HG03457 (cell line): ENCODE results near the gene PIK3CG.
A peak's percentile ranks its signal among the peaks of the same experiment; 100 is the strongest.
"Not testable (repeated sequence)": the region's sequence is repeated elsewhere in the genome, so short reads cannot be mapped to it uniquely, and the experiment has no call there.

ENCODE experiments used
- ATAC-seq: cut with Tn5 transposase; IDR thresholded peaks from one replicate; pipeline ENCODE4 v1.9.1; 2021; ENCODE audit warnings: moderate number of reproducible peaks; ENCODE audit not compliant: unreplicated experiment

The PIK3CG gene

DNA sequence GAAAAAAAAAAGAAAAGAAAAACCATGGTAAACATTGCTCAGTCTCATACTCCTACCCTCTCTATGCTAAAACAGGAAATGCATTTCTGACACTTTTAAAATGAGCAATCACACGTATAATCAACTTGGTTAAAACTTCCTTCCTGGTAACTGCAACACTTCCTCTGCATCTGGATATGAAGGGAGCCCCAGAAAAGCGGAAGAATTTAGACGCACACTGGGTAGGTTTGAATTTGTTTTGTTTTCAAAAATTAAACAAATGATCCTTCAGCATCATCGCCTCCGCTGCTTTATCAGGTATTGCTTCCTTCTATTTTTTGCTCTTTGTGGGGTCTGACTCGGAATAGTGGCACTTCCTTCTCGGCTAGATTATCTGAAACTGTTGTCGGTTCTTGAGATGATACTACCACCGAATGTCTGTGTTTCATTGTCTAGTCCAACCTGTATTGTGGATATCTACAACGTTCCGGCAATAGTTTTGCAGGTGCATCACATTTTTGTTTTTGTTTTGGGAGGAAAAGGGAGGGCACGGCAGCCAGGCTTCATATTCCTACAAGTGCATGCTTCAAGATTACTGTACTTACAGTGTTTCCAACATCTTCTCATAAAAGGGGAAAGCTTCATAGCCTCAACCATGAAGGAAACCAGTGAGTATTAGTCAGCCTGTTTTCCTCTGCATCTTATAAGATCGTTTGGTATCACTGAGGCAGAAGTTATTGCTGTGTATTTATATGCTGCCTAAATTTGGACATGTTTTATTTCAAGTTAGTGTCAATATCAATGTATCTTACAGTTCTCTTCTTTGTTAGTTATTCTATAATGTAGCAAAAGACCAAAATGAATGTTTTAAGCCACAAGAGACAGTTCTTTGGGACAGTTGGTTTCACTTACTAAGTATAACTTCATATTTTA, at the start of gene PIK3CG:
PIK3CG (plus strand) TSS at position 153 of the 912 bp plus-strand sequence. CDS start 2,280 bp downstream, outside the sequence.
- ATAC-seq: peak; percentile 53

DNA sequence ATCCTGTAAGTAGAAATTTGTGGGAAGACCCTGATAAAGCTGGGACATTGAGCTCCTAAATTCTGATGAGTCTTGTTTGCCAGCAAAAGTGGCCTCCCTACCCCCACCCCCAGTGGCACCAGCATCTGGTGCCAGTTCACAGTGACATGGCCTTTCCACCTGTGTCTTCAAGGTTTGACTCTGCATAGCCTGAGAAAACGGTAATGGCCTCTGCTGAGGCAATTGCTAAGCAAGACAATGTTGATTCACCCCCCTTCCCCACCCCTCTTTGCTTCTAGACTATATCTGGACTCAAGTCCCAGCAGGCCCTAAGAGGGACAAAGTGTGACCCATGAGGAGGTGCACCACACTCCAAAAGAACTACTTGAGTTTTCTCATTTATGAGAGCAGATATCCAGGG, 48.0 kb upstream of the PIK3CG start:
- ATAC-seq: no peak

DNA sequence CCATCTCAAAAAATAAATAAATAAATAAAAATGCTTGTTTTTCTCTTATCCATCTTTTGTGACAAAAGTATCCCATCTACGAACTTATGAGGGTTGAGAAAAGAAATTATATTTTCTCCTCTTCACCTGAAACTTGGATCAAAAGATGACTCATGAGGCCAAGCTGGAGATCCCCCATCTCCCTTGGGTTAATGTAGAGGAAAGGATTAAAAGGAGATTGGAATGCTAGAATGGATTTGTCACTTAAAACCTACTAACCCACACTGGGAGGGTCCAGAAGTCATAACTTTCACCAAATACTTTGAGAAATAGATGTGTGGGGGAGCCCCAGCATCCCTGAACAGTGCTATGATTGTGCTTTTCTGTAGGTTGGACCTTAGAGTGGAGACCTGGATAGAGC, 46.3 kb upstream of the PIK3CG start:
- ATAC-seq: no peak

DNA sequence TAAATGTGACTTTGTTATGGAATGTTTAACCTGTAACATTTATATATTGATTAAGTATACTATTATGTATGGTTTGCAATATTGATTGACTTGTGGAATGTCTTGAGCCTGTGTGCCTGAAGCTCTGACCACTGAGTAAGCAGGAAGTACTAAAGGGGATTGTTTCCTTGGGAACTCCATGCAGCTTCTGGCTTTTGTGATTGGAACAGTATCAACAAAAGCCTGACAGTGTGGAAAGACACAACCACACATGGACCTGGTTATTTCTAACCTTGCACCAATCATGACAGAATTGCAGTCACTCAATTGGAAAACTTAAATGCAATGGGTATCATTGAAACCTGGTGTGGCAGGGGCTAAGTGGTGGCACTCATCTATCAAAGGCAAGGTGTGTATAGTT, 45.5 kb upstream of the PIK3CG start:
- no peak for ATAC-seq

DNA sequence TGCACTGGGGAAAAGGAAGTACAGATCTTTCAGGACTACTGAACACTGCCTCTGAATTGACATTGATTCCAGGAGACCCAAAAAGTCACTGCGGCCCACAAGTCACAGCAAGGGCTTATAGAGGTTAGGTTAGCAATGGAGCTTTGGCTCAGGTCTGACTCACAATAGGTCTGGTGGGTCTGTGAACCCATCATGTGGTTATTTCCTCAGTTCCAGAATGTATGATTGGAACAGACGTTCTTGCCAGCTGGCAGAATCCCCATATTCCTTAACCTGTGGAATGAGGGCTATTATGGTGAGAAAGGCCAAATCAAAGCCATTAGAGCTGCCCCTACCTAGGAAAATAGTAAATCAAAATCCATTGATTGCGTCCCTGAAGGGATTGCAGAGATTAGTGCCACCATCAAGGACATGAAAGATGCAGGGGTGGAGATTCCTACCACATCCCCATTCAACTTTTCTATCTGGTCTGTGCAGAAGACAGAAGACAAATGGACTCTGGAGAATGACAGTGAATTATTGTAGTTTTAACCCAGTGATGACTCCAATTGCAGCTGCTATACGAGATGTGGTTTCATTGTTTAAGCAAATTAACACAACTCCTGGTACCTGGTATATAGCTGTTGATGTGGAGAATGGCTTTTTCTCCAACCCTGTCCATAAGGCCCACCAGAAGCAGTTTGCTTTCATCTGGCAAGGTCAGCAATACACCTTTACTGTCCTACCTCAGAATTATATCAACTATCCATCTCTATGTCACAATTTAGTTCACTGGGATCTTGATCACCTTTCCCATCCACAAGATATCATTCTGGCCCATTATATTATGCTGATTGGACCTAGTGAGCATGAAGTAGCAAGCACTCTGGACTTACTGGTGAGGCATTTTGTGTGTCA, 44.5 kb upstream of the PIK3CG start:
- no peak for ATAC-seq

DNA sequence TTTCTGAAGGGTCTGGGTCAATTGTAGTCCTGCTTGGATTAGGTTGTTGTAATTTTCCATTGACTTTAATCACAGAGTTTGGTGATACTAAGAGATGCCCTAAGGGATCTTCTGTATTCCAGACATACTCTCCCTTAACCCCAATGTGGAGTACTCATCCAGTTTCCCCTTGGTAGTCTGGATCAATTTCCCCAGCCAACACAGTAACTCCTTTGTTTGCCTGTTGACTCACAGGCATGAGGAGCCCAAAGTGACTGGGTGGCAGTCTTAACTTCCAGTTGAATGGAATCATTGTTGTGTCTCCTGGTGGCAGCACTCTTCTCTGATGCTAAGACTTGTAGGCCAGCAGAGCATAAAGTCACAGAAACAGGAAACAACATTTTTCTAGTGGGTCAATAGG, 41.5 kb upstream of the PIK3CG start:
- no peak for ATAC-seq

DNA sequence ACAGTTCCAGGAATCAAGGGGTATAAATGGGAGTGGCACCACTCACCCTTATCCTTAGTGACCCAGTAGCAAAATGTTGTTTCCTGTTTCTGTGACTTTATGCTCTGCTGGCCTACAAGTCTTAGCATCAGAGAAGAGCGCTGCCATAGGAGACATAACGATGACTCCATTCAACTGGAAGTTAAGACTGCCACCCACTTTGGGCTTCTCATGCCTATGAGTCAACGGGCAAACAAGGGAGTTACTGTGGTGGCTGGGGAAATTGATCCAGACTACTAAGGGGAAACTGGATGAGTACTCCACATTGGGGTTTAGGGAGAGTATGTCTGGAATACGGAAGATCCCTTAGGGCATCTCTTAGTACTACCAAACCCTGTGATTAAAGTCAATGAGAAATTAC, 40.6 kb upstream of the PIK3CG start:
- ATAC-seq: no peak

DNA sequence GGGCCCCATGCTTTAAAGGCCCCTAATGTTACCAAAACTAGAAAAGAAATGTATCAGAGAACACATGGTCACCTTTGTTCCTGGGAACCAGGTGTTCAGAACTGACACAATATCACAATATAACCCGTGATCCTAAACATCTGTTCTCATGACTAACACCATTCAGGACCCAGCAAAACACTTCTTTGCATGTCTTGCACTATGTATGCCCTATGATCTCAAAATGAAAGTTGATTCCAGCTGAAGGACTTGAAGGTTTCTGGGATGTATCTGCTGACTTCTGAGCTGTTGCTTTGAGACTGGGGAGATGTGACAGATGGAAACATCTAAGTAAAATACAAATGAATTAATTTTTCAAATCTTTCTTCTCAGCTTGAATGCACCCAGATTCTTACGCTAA, 37.5 kb upstream of the PIK3CG start:
- no peak for ATAC-seq

DNA sequence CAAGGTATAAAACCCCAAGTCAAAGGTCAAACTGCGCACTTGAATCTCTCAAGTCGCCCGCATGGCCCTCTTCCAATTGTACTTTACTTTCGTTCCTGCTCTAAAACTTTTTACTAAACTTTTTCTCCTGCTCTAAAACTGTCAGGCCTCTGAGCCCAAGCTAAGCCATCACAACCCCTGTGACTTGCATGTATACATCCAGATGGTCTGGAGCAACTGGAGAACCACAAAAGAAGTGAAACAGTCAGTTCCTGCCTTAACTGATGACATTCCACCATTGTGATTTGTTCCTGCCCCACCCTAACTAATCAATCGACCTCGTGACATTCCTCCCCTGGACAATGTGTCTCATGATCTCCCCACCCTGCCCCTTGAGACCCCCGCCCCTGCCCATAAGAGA, 35.6 kb upstream of the PIK3CG start:
- no peak for ATAC-seq

DNA sequence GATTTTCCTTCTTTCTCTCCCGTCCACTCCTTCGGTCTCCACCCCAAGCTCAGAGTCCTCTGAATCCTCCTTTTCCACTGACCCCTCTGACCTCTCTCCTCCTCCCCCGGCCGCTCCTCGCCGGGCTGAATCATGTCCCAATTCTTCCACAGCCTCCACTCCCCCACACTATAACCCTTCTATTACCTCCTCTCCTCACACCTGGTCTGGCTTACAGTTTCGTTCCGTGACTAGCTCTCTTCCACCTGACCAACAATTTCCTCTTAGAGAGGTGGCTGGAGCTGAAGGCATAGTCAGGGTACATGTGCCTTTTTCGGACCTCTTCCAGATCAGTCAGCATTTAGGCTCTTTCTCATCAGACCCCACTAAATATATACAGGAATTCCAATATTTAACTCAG, 34.2 kb upstream of the PIK3CG start:
- ATAC-seq: not testable (repeated sequence)

DNA sequence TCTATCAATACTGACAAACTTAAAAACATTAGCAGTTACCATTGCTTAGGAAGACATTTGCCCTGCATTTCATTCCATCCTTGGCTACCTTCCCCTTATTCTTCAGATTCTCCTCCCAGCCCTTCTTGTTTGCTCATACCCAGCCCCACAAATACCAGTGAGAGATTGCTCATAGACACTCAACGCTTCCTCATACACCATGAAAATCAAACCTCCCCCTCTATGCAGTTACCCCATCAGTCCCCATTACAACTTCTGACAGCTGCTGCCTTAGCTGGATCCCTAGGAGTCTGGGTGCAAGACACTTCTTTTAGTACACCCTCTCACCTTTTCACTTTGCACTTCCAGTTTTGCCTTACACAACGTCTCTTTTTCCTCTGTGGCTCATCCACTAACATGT, 28.3 kb upstream of the PIK3CG start:
- no peak for ATAC-seq

DNA sequence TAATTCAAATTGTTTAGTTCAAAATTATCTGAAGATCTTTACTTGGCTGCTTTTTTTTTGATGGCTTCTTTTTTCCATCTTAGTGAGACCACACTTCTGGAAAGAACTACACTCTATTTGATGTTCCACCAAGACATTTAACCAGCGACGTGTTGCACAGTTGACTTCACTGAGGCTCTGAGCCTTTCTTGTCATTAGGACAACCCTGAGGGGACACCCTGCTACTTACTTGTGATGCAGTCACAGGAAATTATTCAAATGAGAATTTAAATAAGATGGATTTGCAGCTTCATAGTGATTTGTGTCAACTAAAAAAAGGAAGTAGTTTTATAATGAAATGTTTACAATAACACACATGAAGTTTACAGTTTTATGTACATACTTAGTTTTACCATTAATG, 25.6 kb upstream of the PIK3CG start:
- no peak for ATAC-seq

DNA sequence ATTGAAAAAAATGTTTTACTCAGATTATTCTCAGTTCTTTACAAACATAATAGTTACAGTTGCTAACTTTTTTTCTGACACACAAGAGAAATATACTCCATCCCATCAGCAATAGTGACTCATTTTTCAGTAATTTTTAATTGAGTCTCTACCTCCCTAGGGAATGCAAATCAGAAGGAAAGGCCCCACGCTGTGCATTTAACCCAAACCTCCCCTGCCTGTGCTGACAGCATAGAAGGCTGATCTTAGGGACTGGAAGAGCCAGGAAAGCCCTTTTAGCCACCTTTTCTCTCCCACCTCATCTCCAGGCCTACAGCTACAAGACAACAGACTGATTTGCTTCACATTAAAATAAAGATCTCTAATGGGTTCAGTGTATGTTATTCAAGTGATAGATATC, 24.7 kb upstream of the PIK3CG start:
- no peak for ATAC-seq

DNA sequence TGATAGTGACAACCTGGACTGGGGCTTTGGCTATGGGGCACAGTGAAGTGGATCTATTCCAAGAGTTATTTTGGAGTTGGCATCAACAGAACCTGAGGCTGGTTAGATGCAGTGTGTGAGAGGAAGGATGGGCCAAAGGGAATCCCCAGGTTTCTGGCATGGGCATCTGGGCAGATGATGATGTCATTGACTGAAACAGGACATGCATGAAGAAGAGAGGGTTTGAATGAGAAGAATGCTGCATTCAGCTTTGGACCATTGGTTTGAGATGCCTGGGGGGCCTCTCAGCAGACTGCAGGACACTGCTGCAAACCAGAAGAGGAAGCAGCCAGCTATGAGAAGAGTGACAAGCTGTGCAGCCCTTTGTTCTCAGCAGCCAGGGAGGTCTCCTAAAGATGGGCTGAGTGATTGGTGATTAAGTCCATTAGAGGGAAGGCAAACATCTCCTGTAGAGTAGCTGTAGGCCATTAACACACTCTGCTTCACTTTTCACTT, 23.1 kb upstream of the PIK3CG start:
- no peak for ATAC-seq

DNA sequence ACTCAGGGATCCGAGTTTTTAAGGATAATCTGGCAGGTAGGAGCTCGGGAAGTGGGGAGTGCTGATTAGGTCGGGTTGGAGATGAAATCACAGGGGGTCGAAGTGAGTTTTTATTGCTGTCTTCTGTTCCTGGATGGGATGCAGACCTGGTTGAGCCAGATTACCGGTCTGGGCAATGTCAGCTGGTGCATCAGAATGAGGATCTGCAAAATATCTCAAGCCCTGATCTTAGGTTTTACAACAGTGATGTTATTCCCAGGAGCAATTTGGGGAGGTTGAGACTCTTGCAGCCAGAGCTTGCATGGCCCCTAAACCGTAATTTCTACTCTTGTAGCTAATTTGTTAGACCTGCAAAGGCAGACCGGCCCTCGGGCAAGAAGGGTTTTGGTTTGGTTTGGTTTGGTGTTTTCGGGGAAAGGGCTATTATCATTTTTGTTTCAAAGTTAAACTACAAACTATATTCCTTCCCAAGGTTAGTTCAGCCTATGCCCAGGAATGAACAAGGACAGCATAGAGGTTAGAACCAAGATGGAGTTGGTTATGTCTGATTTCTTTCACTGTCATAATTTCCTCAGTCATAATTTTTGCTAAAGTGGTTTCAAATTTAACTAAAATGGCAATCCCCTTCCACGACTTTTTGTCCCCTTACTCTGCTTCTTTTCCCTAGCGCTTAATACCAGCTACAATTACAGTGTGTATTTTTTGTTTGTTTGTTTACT, 20.6 kb upstream of the PIK3CG start:
- ATAC-seq: no peak

DNA sequence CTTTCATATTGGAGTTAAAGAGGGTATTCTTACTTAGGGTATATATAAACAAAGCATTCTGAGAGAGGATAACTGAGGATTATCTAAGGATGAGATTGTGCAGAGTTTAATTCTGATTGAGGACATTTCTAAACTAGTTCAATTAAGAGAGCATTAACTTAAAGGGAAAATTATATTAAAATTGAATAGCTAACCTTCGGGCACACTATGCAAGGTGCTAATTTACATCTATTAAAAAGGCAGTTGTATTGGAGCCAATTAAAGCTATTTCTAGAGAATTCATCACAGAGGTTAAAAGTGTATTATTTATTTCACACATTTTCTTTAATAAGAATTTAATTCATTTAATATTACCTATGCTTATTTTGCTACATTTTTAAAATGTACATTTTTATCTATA, 17.0 kb upstream of the PIK3CG start:
- no peak for ATAC-seq

DNA sequence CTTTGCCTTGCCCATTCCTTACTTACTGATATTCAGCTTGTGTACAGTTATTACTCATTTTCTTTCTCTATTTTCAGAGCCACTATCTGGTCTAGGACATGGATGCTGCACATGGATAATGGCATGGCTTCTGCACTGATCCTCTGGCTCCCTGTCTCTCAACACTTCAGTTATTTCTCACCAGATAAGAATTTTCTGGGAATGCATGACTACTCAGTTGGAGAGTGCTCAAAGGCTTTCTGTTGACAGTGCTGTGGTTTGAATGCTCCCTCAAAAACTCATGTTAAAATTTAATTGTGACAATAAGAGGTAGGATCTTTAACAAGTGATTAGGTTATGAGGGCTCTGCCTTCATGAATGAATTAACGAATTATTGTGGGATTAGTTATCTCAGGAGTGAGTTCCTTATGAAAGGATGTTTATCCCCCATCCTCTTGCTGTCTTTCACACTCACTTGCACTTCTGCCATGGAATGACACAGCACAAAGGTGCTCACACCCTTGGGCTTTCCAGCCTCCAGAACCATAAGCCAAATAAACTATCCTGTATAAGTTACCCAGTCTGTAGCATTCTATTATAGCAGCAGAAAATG, 16.1 kb upstream of the PIK3CG start:
- no peak for ATAC-seq

DNA sequence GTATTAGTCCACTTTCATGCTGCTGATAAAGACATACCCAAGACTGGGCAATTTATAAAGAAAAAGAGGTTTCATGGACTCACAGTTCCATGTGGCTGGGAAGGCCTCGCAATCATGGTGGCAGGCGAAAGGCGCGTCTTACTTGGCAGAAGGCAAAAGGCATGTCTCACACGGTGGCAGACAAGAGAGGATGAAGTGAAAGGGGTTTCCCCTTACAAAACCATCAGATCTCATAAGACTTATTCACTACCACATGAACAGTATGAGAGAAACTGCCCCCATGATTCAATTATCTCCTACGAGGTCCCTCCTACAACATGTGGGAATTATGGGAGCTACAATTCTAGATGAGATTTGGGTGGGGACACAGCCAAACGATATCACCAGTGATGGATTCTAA, 13.4 kb upstream of the PIK3CG start:
- not testable (repeated sequence) for ATAC-seq

DNA sequence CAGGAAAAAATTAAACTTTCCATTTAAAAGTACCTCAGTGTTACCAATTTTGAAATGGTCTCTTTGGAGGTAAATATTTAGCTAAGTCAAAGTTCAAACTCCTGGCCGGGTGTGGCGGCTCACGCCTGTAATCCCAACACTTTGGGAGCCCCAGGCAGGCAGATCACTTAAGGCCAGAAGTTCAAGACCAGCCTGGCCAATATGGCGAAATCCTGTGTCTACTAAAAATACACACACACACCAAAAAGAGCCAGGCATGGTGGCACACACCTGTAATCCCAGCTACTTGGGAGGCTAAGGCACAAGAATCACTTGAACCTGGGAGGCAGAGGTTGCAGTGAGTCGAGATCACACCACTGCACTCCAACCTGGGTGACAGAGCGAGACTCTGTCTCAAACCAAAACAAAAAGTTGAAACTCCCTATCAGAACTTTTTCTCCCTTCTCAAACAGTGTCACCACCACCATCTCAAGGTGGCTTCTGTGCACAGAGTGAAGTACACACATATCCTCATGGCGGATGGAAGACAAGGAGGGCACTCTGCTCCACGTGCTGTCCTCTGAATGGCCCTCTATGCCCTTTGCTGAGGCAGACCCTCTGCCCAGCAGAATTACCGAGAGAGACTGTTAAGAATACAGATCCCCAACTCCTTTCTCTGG, 11.7 kb upstream of the PIK3CG start:
- no peak for ATAC-seq

DNA sequence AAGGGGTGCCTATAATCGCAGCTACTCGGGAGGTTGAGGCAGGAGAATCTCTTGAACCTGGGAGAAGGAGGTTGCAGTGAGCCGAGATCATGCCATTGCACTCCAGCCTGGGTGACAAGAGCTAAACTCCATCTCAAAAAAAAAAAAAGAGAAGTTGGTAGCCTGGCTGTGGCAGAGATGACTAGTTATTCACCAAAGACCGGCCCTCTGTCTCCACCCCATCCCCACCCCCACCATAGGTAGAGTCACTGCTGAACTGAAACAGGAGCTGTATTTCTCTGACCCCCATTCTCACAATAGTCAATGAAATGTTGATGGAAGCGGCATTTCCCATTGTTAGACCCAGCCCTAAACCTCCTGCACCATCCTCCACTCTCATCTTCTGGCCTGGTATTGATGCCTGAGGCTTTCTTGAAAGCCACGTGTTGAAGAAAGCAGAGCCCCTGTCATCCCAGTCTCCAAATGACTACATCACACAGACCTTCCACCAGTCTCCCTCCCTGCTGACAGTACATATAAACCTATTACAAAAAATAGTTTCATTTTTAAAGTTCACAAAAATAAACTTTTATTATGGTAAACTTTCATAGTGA, 9.4 kb upstream of the PIK3CG start:
- no peak for ATAC-seq
